Measurements from ENCODE around the gene LTBP3. TPM values are rescaled to one million over a fixed set of nuclear protein-coding genes. Genes with fewer than 3 reads are reported as not detected.

Gene LTBP3
- total and polyA plus RNA-seq, 2 donors (not counting 3 experiments of a cell fraction or from before 2014, with no cell fraction given) = 120 to 209 TPM

GRCh38 chr11:65537296-65537597 lies 20.9 kb downstream of the LTBP3 start:
- POLR2A ChIA-PET = no interaction called here
- Histone ChIP-seq H2AFZ (ENCODE audit: low read depth, low read length) (no peak overlapping the region), H3K79me2 (ENCODE audit: control insufficient read depth, insufficient read depth, low read length) (no peaks in the 10 kb centered on the region), H3K4me1 (ENCODE audit: control insufficient read depth, extremely low read depth, insufficient read depth, low read length) (peaks cover 6% of the 10 kb centered on the region), H3K4me2 (ENCODE audit: insufficient read depth, low read length) (no peak overlapping the region), H3K9ac (replicated peaks; ENCODE audit: extremely low read depth, insufficient read depth, low read length) (no peak overlapping the region), H3K9me3 (replicated peaks; ENCODE audit: control insufficient read depth, insufficient read depth, low read length) (no peaks in the 10 kb centered on the region), H3K4me3 (replicated peaks in 1 of 3; ENCODE audit: insufficient read depth in 1 of 3, low read depth in 1 of 3, low read length in 3 of 3) (no peak overlapping the region), H3K27ac (ENCODE audit: insufficient read depth, low read depth, low read length) (no peak overlapping the region), H3K9me1 (replicated peaks; ENCODE audit: control insufficient read depth, extremely low read depth, insufficient read depth, low read length) (no peaks in the 10 kb centered on the region), H4K20me1 (replicated peaks; ENCODE audit: control insufficient read depth, extremely low read depth, insufficient read depth, low read length) (no peaks in the 10 kb centered on the region), H3K27me3 (ENCODE audit: control insufficient read depth in 2 of 2, insufficient read depth in 2 of 2, low read length in 2 of 2) (no peaks in the 10 kb centered on the region), H3K36me3 (ENCODE audit: control insufficient read depth in 2 of 2, extremely low read depth in 1 of 2, insufficient read depth in 2 of 2, low read length in 2 of 2) (peaks cover 3 to 31% of the 10 kb centered on the region in 2 experiments)
- intact Hi-C loops (cut with micrococcal nuclease) = no loop called here
- no TSS peak for BruUV-seq (replicated peaks)
- no peak for TF ChIP-seq EZH2 (IDR thresholded peaks at IDR 0.05; ENCODE audit: borderline replicate concordance, low read depth, low read length, severe bottlenecking)
- TF ChIP-seq POLR2AphosphoS5 (IDR thresholded peaks at IDR 0.05; ENCODE audit: insufficient read depth, low read depth, low read length) = no peak
- FAIRE-seq (no peak), DNase-seq (ENCODE audit: low read depth, low spot score) (no peak)
- CTCF ChIA-PET = interaction anchor here (0.9 to 6.1 kb wide), 4 partner anchors 33 to 57 kb away, joined by 3 to 206 read pairs (median 5); partner anchors contain the start of genes FAM89B, KCNK7 and ZNRD2
- dilution Hi-C loops (cut with MboI; ENCODE audit: extremely low pct_ligation_motif_present, low sequenced_read_pairs) = no loop called here

GRCh38 chr11:65536412-65537295 lies 21.5 kb downstream of the LTBP3 start:
- H3K36me3 ChIP-seq (ENCODE audit: control insufficient read depth in 2 of 2, extremely low read depth in 1 of 2, insufficient read depth in 2 of 2, low read length in 2 of 2) = peaks cover 3 to 30% of the 10 kb centered on the region in 2 experiments
- intact Hi-C loops (cut with micrococcal nuclease) (no loop called here), dilution Hi-C loops (cut with MboI; ENCODE audit: extremely low pct_ligation_motif_present, low sequenced_read_pairs) (no loop called here)
- no peaks in the 10 kb centered on the region for H3K27me3 ChIP-seq (ENCODE audit: control insufficient read depth in 2 of 2, insufficient read depth in 2 of 2, low read length in 2 of 2)
- H3K4me3 ChIP-seq (replicated peaks in 1 of 3; ENCODE audit: insufficient read depth in 1 of 3, low read depth in 1 of 3, low read length in 3 of 3) = no peak overlapping the region
- DNase-seq (ENCODE audit: low read depth, low spot score) (no peak), FAIRE-seq (no peak)
- CTCF ChIA-PET = interaction anchor here (0.9 kb wide), 1 partner anchor 58 kb away, joined by 3 read pairs; no protein-coding TSS in a partner anchor
- H3K9me3 ChIP-seq (replicated peaks; ENCODE audit: control insufficient read depth, insufficient read depth, low read length) = no peaks in the 10 kb centered on the region
- no peak overlapping the region for H2AFZ ChIP-seq (ENCODE audit: low read depth, low read length)
- H3K27ac ChIP-seq (ENCODE audit: insufficient read depth, low read depth, low read length) = no peak overlapping the region
- no TSS peak for BruUV-seq (replicated peaks)
- H3K4me1 ChIP-seq (ENCODE audit: control insufficient read depth, extremely low read depth, insufficient read depth, low read length) = peaks cover 6% of the 10 kb centered on the region
- TF ChIP-seq FOS (IDR thresholded peaks at IDR 0.05; ENCODE audit: borderline replicate concordance, insufficient read depth, low read length) = no peak
- TF ChIP-seq POLR2AphosphoS5 (IDR thresholded peaks at IDR 0.05; ENCODE audit: insufficient read depth, low read depth, low read length) = peak; percentile 13
- TF ChIP-seq MAX (IDR thresholded peaks at IDR 0.05; ENCODE audit: insufficient read depth, insufficient read length) = no peak
- TF ChIP-seq POLR2A (IDR thresholded peaks at IDR 0.05; ENCODE audit: low read depth, low read length) = no peak
- TF ChIP-seq EZH2 (IDR thresholded peaks at IDR 0.05; ENCODE audit: borderline replicate concordance, low read depth, low read length, severe bottlenecking) = no peak
- H3K9me1 ChIP-seq (replicated peaks; ENCODE audit: control insufficient read depth, extremely low read depth, insufficient read depth, low read length) = no peaks in the 10 kb centered on the region
- H3K79me2 ChIP-seq (ENCODE audit: control insufficient read depth, insufficient read depth, low read length) = no peaks in the 10 kb centered on the region
- H4K20me1 ChIP-seq (replicated peaks; ENCODE audit: control insufficient read depth, extremely low read depth, insufficient read depth, low read length) = no peaks in the 10 kb centered on the region
- H3K9ac ChIP-seq (replicated peaks; ENCODE audit: extremely low read depth, insufficient read depth, low read length) = no peak overlapping the region
- POLR2A ChIA-PET = no interaction called here
- no peak overlapping the region for H3K4me2 ChIP-seq (ENCODE audit: insufficient read depth, low read length)

Data from endothelial cell of umbilical vein (primary cell).